ENCODE measurements around the gene PCGF3.
"Not testable (repeated sequence)": the region's sequence is repeated elsewhere in the genome, so short reads cannot be mapped to it uniquely, and the experiment has no call there.

The PCGF3 gene

DNA sequence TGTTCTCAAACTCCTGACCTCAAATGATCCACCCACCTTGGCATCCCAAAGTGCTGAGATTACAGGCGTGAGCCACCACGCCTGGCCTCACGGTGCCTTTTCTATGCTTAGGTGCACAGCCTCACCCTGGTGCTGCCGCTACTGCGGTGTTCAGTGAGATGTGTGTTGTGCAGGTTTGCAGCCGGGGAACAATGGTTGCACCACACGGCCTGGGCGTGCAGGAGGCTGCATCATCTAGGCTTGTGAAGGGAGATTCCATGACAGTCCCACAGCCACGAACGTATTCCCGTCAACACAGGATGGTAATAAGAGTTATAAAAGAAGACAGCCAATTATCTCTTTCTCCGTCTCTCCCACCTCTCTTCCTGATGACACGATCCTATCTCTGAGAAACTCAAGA, 98.3 kb downstream of the PCGF3 start:
- DNase-seq = no peak

DNA sequence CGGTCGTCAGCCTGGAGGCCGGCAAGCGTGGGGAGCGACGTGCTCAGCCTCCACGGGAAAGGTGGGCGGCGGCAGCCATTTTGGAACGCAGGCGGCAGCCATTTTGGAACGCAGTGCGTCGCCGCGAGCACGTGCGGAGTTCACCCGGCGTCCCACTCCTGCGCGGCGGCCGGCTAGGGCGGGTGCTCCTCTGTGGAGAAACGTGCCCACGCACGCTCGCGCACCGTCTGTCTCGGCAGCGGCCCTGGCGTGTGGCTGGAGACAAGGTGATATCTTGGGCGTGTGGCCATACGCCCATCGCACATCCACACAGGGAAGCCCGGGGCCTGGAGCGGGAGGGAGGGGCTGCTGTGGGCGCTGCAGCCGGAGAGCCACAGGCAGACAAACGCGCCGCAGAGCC, 99.2 kb downstream of the PCGF3 start:
- no peak for DNase-seq

GRCh38 chr4:806979-807378, 101.3 kb downstream of the PCGF3 start:
- DNase-seq = not testable (repeated sequence)

GRCh38 chr4:807792-808191, 102.2 kb downstream of the PCGF3 start:
- no peak for DNase-seq

DNA sequence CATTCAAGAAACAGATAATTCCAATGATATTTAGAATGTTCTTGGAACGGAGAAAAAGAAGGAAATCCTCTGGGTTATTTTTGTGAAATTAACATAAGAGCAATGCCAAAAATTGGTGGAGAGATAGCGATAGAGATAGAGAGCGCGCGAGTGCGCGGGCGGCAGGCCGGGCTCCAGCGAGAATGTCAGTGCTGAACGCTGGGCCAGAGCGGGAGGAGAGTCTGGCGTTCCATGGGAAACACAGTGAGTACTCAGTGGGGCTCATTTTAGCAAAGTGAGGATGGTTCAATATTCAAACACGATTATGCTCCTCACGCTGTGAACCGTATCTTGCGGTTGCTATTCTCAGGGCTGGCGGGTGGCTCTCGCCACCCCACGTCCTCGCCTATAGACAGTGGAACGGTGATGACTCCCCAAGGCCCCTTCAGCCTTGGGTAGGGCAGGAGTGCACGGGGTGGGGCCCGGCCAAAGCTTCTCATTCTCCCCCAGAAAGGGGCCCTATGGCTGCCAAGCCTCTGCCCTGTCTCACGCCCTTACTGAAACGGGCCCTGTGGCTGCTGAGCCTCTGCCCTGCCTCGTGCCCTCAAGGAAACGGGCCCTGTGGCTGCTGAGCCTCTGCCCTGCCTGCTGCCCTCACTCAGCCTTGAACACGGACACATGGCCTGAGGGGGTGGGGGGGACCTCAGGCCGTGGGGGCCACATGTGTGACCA, 103.4 kb downstream of the PCGF3 start:
- no peak for DNase-seq

DNA sequence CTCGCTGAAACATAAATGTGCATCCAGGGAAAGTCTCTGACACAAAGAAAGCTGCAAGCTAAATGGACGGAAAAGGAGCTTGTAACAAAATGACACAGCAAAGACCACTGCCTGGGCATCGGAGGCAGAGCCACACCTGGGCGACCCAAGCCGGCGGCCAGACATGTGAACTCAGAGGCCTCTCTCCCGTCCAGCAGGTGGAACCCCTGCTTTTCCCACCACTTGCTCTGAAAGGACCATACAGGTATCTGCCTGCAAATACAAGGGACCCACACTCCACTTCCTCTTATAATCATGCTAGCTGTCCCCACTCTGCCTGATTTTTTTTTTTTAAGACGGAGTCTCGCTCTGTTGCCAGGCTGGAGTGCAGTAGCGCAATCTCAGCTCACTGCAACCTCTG, 108.3 kb downstream of the PCGF3 start:
- no peak for DNase-seq

GRCh38 chr4:814312-814850, 108.7 kb downstream of the PCGF3 start:
- no peak for DNase-seq

DNA sequence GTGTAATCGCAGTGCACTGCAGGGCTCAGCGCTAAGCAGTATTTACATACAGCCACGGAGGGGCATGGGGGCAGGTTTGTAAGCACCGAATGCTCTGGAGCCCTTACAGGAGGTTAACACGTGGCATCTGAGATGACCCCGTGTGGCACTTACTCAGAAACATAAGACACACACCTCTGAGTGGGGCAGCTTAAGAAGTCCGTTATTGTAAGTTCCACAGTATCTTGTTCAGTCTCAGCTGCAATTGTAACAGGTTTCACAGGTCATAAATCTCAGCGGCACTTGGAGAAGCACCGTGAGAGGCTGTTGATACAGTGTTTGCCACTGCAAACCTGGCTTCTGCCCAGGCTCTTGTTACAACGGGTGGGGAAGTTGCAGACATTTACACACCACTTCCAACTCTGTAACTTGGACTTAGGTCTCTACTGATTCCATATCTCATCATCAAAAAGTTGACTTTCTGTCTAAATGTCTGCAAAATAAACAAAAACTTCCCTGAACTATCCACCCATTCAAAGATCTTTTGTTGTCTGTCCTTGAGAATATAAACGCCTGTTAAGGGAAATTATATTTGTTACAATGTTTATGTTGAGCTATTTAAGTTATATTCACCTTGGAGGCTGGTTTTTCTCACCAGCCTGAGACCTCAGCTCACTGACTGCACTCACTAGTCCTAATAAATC, 110.0 kb downstream of the PCGF3 start:
- DNase-seq = no peak

DNA sequence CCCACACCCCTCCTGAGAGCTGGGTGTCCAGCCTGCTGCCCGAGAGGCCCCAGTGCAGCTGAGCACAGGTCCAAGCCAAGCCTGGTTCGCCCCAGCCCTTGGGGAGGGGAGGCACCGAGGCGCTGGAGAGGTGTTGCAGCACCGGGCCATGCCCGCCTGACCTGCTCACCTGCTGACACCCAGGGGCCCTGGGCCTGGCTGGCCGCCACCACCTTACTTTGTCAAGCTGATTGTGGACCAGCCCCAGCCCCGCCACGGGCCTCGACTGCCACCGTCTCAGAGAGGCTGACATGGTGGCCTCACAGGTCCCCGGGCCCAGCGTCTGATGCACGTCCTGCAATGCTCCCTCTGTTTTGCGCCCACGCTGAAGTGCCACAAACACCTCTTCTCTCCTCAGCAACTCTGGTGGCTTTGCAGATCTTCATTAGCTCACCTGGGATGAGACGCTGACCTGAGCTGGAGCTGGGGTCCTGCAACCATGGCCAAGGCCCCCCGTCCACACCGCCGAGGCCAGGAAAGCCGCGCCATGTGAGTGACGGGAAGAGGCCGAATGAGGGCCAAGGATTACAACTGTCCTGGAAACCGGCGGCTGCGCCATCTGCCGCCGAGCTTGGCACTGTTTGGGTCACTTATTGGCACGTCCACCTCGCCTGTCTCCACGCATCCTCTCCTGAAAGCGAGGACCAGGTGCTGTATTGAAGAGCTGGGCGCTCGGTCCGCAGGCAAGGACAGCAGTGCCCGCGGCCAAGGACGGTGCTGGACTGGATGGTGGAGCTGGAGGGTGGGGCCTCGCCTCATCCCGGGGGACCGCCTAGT, 112.7 kb downstream of the PCGF3 start:
- DNase-seq = no peak

- DNase-seq = no peak
These were observed 114.0 kb downstream of the PCGF3 start for GRCh38 chr4:819401-820229.
